Right lobe of liver (tissue), 4 donors: Measurements from ENCODE around the gene TRABD2B.

Experiments
- CTCF ChIP-seq, 4 donors: fragments of 200-600 bp in 3 of 4; fragments of 450-650 bp in 1 of 4; IDR thresholded peaks; one replicate each; pipeline versions ENCODE4 v1.5.1 to v1.8.0; 2016 to 2022; ENCODE audit warnings: antibody characterized with exemption in 4 of 4, mild to moderate bottlenecking in 2 of 4
- POLR2A ChIP-seq: fragments of 450-650 bp; IDR thresholded peaks from one replicate; pipeline ENCODE4 v1.6.1; 2017; ENCODE audit warnings: antibody characterized with exemption, mild to moderate bottlenecking
- donor health status: DM: no; HTN: no; CAD: no.
- donor health status: DM: no; HTN: no; CAD: no.
- donor health status: DM: no; HTN: yes; CAD: no.

GRCh38 chr1:47964636-47965035 is 32.5 kb downstream of the TRABD2B start:
- TF ChIP-seq CTCF (IDR thresholded peaks at IDR 0.05) (no peak), POLR2A (no peak)
